ENCODE measurements around the gene BPIFB2.

Gene BPIFB2

DNA sequence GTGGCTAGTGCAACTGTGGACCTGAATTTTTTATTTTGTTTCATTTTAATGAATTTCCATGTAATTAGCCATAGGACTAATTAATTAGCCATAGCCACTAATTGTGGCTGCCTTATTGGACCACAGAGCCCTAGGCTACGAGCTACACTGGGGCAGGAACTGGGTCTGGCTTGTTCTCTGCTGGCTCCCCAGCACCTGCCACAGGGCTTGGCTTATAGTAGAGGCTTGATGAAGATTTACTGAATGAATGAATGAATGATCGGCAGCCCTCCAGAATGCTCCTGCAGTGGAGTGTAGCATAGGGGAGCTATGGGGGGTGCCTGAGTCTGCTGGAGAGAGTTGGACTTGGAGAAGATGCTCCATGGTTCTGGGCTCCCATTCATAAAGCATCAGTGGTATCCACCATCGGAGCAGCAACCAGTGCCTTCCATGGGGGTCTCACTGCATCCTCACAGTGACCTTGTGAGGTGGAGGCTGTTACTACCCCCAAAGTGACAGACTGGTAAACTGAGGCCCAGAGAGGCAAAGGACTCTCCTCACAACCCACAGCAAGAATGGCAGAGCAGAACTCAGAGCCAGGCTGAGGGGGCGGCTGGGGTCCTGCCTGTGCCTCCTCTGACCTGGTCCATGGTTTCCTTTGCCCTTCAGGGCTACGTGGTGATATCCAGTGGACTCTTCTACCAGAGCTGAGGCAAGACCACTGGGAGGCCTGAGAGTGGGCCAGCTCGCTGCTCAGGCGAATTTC, 15.4 kb downstream of the BPIFB2 start:
- no peak for DNase-seq (ENCODE audit: low read depth)

- DNase-seq (ENCODE audit: low read depth): no peak
Observed at GRCh38 chr20:33023439-33024242, 16.1 kb downstream of the BPIFB2 start.

DNA sequence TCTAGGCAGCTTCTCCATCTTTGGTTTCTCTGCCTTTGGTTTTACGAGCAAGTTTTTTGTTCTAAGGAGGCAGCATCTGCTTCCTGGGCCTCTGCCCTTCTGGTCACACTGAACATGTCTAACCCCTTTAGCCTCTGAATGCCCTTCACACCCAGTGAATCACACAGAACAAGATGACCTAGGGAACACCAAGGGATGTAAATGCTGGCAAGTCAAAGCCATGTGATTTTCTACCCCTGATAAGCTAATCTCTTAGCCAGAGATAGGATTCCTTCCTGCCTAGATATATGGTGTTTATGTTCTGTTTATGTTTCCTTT, 16.7 kb downstream of the BPIFB2 start:
- no peak for DNase-seq (ENCODE audit: low read depth)

DNA sequence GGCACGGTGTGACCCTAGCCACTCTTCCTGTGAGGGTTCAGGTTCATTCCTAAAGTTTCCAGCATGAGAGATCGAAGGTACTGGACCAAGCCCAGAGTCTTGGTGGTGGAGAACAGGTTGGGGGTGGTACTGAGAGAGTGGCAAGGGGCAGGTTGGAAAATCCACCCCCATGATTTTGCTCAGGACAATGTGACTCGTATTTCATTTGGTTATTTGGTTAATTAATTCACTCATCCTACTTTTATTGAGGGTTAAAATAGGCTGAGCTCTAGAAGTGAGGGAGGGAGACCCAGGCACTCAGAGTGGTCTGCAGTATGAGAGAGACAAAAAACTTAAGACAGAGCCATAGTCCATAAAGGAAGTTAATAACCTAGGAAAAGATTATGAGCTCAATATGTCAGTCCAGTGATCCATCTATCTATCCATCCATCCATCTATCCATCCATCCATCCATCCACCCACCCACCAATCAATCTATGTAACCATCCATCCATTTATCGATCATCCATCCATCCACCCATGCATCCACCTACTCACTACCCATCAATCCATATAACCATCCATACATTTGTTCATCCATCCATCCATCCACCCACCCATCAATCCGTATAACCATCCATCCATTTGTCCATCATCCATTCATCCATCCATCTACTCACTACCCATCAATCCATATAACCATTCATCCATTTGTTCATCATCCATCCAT, 17.3 kb downstream of the BPIFB2 start:
- no peak for DNase-seq (ENCODE audit: low read depth)

GRCh38 chr20:33025318-33025876, 17.9 kb downstream of the BPIFB2 start:
- no peak for DNase-seq (ENCODE audit: low read depth)

DNA sequence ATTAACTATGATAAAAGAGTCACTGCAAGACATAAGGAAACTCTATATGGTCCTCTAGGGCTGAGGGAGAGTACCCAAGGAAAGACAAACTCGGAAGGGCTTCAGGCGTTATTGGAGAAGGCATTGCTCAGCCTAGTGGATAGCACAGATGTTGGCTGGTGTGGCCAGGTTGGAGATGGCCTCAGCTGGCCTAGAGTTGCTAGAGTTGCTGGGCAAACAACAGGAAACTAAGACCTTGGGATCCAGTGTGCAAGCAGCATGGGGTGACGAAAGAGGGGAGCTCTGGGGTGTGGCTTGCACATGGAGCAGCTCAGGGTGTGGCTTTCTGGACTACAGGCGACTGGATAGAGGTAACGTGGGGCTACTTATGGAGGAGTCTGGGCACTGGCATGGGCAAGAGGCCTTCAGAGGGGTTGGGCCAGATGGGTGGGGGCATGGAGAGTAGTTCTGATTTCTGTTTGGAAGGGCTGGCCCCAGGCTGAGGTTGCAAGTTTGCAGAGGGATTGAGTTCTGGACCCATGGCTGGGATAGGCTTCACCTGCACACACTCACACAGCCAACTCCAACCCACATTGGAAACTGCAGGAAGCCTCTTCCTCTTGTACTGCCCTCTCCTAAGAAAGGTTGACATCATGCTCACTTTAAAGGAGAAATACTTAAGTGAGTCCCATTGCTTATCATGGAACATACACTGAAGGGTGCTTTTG, 18.7 kb downstream of the BPIFB2 start:
- DNase-seq (ENCODE audit: low read depth): no peak

DNA sequence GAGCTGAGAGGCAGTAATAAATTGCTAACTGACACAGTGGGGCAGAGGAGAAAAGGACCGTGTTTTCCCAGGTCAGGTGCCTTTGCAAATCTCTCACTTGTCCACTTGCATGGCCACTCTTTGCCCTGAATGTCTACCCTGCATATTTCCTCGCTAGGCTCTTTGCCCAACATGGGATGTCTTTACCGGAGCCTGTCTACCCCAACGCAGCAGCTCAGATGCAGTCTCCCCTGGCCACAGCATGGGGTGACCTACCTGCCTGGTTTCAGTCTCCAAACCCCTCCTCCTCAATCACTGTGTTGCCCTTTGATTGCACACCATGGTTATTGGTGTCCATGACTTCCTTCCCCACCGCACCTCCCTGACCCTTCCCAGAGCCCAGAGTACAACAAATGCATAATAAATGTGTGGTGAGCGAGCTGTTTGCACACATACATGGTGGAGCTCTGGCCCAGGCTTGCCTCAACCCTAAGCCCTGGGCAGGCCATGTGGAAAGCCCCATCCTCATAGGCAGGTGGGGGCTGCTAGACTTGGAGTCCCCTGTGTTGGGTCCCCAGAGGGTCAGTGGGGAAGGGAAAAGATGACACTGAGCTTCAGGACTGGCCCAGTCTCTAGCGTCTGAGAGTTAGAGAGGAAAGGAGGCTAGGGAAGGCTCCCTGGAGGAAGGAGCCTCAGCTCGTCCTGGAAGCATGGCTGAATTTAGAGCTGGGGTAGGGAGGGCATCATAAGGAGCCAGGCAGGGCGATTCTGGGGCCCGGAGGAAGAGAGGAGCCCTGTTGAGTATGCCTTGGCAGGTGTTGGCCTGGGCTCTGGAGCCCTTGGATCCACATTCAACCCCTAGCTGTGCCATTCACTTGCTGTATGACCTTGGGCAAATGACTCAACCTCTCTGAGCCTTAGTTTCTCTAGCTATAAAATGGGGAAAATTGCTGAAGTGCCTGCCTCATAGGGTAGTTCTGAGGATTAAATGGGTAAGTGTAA, 19.6 kb downstream of the BPIFB2 start:
- no peak for DNase-seq (ENCODE audit: low read depth)

DNA sequence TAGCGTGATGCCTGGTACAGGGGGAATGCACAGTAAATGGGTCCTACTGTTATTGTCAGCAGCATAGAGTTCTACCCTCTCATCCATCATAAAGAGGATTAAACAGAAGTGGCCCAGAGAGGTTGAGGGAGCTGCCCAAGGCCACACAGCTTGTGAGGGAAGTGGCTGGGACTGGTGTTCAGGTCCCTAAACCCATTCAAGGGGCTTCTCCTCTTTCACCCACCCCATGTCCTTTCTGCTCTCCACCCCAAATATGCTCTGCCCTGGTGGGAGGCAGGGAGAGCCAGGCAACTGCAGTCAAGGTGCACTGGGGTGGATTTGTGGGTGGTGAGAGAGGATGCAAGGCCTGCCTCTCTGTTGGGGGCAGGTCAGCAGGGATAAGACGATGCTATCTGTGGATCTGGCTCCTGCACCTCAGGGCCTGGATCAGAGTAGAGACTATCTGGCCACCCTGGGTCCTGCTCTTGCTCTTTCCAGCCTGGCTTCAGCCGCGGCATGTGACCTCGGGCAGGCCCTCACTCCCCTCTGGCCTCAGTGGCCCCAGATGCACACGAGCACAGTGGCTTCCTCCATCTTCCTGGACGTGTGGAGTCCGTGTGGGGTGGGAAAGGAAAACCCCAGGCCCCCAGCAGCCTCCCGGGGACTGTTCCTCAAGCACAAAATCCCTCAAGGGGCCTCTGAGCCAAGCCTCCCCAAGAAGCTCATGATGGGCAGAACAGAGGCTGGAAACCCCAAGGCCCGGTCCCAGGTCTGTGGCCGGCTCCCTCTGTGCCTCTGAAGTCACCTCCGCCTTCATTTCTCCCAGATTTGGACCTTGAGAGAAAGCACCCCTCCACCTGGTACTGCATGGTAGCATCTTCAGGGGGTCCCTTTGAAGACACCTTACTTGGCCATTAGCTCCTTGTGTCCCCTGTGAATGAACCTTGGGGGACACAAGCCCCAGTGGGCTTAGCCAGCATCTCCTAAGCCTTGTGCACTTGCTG, 20.6 kb downstream of the BPIFB2 start:
- no peak for DNase-seq (ENCODE audit: low read depth)

DNA sequence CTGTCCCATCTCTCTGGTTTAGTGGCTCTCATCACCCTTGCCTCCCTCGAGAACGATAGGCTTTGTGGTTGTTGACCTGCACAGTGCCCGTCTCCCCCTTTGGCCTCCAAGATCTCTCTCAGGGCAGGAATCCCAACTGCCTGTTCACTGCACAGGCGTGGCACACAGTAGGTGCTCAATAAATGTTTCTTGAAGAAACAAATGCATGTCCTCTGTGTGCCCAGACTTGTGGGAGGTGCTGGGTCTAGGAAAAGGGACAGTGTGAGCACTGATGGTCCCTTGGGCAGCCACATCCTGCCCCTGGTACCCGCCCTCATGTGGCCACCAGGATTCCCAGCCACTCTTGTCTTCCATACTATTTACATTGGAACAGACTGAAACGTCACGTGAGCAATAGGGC, 21.4 kb downstream of the BPIFB2 start:
- DNase-seq (ENCODE audit: low read depth): no peak

DNA sequence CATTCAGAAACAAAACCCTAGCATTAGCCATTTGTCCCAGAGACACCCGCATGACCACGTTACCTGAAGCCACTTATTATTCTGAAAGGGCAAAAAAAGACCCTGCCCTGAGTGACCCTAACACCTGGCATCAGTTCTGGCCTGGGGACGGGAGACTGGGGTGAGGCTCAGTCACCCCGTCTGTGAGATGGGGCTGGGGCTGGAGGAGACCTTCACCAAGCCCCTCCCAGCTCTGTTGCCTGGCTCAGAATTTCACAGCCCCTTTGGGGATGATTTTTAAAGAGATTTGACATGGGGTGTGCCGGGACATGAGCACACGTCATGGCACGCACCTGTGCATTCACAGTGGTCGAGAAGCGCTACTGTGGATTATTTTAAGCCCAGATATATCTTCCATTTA, 22.6 kb downstream of the BPIFB2 start:
- no peak for DNase-seq (ENCODE audit: low read depth)

GRCh38 chr20:33030569-33030968, 23.1 kb downstream of the BPIFB2 start:
- DNase-seq (ENCODE audit: low read depth): no peak

DNA sequence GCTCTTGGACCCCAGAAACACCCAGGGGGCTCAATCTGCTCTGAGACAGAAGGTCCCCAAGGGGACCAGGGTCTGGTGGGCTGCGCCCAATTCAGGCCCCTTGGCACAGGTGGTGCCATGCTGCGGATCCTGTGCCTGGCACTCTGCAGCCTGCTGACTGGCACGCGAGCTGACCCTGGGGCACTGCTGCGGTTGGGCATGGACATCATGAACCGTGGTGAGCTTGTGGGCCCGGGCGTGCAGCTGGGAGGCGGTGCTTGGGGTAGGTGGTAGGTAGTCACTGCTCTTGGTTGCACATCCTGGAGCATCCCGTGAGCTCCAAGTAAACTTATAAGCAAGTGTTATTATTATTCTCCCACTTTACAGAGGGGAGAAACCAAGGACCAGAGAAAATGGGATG, 24.0 kb downstream of the BPIFB2 start, which contains the start of gene BPIFB6:
Gene BPIFB6, plus strand, starts transcription at position 118 of the 400 bp plus-strand sequence. Its CDS starts 0 bp downstream, at position 118.
- no peak for DNase-seq (ENCODE audit: low read depth)

- no peak for DNase-seq (ENCODE audit: low read depth)
Observed at GRCh38 chr20:33032555-33032954, 25.1 kb downstream of the BPIFB2 start.

DNA sequence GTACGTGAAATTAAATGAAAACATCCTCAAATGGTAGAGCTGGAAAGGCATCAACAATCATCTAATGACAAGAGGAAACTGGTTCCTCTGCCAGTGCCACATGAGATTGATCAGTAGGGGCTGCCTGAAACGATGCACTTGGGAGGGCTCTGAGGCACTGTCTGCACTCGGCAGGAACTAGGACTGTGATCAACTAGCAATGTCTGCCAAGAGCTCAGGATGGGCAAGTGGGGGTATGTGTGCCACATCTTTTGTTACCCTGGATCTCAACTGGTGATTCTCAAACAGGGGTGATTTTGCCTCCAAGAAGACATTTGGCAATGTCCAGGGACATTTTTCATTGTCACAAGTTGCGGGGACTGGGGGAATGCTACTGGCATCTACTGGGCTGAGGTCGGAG, 25.9 kb downstream of the BPIFB2 start:
- DNase-seq (ENCODE audit: low read depth): no peak

- DNase-seq (ENCODE audit: low read depth): no peak
Observed at GRCh38 chr20:33034115-33034514, 26.6 kb downstream of the BPIFB2 start.

GRCh38 chr20:33034901-33035492, 27.5 kb downstream of the BPIFB2 start:
- no peak for DNase-seq (ENCODE audit: low read depth)

DNA sequence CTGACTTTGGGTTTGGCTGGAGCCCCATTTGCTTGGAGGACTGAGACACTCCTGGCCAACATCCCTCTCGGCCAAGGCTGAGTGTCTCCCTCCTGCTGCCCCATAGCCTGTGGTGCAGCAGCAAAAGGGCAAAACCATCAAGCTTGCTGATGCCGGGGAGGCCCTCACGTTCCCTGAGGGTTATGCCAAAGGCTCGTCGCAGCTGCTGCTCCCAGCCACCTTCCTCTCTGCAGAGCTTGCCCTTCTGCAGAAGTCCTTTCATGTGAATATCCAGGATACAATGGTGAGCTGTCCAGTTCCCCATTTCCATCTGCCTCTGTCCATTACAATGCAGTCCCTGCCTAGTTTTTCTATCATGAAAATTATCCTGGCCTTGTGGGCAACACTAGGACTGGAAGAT, 30.0 kb downstream of the BPIFB2 start:
- DNase-seq (ENCODE audit: low read depth): no peak

GRCh38 chr20:33038243-33038642, 30.7 kb downstream of the BPIFB2 start:
- DNase-seq (ENCODE audit: low read depth): no peak

DNA sequence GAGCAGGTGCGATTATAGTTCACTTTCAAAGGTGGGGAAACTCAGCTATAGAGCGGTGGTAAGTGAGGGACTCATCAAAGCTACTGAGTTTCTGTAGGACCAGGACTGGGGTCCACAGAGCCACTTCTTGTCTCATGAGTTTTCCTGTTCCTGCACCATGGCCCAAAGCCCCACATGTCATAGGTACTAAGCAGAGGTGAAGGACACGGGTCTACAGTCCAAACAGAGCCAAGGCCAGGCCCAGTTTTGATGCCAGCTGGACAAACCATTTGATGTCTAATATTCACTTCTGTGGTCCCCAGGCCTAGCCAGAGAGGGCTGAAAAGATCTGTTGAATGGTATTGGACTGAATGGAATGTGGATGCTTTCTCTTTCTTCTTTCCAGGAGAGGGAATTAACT, 34.9 kb downstream of the BPIFB2 start:
- no peak for DNase-seq (ENCODE audit: low read depth)

All from iris pigment epithelial cell (primary cell).